CD4-positive, alpha-beta T cell (primary cell): ENCODE data around the gene CGB2. TPM values are rescaled to one million over a fixed set of nuclear protein-coding genes. Genes with fewer than 3 reads are reported as not detected.

Experiments
- ATAC-seq: fragments of 200-7000 bp; cut with Tn5 transposase; one replicate; pipeline ENCODE4 v1.10.0; 2022; ENCODE audit warnings: mild to moderate bottlenecking; ENCODE audit not compliant: poor library complexity
- CTCF ChIA-PET: fragments of 350-600 bp; sonication (Branson Sonifier 250); formaldehyde crosslinking; loops from one replicate; lab custom pipeline; 2021; ENCODE audit warnings: antibody characterized with exemption, inconsistent platforms; lab: Charles Lee
- POLR2A ChIA-PET: fragments of 350-600 bp; sonication (Branson Sonifier 250); formaldehyde crosslinking; loops from one replicate; lab custom pipeline; 2021; ENCODE audit warnings: antibody characterized with exemption, inconsistent platforms; lab: Charles Lee
- DNase-seq, 14 experiments: peaks; one replicate each; pipeline ENCODE4 v3.0.0-alpha.2; 2013 to 2020; ENCODE audit warnings: mixed read lengths in 2 of 14
- H3K27ac ChIP-seq, 2 donors: one replicate each; pipeline versions ENCODE4 v1.5.1 to v1.7.0; 2013; ENCODE audit warnings: low read length in 2 of 2, low read depth in 1 of 2, mild to moderate bottlenecking in 1 of 2
- H3K27me3 ChIP-seq, 2 experiments: 1 replicate in 1 of 2; 2 replicates in 1 of 2; pipeline versions ENCODE4 v1.6.1 to v1.7.0; 2013; ENCODE audit warnings: low read length in 2 of 2, control low read depth in 1 of 2, mild to moderate bottlenecking in 1 of 2, moderate library complexity in 1 of 2; ENCODE audit not compliant: insufficient read depth in 2 of 2, control insufficient read depth in 1 of 2
- H3K36me3 ChIP-seq: one replicate; pipeline ENCODE4 v1.6.1; 2013; ENCODE audit warnings: low read length, control low read depth; ENCODE audit not compliant: insufficient read depth
- H3K4me1 ChIP-seq: one replicate; pipeline ENCODE4 v1.6.1; 2013; ENCODE audit warnings: low read length, control low read depth; ENCODE audit not compliant: insufficient read depth
- H3K4me3 ChIP-seq: one replicate; pipeline ENCODE4 v1.5.1; 2013; ENCODE audit warnings: mild to moderate bottlenecking, low read length, moderate library complexity
- H3K9me3 ChIP-seq, 2 experiments: 1 replicate in 1 of 2; 2 replicates in 1 of 2; pipeline versions ENCODE4 v1.6.1 to v1.7.0; 2013; ENCODE audit warnings: low read length in 2 of 2, mild to moderate bottlenecking in 2 of 2, control low read depth in 1 of 2, moderate library complexity in 1 of 2; ENCODE audit not compliant: control insufficient read depth in 1 of 2, insufficient read depth in 1 of 2
- H3K27ac Mint-ChIP-seq: one replicate; pipeline ENCODE4 v1.8.0; 2020; ENCODE audit warnings: mixed read lengths
- H3K27me3 Mint-ChIP-seq: one replicate; pipeline ENCODE4 v1.8.0; 2021; ENCODE audit warnings: mixed read lengths
- H3K36me3 Mint-ChIP-seq: one replicate; pipeline ENCODE4 v1.8.0; 2021; ENCODE audit warnings: low read depth, mixed read lengths
- H3K4me1 Mint-ChIP-seq: one replicate; pipeline ENCODE4 v1.8.0; 2021; ENCODE audit warnings: low read depth, mixed read lengths
- H3K4me3 Mint-ChIP-seq: one replicate; pipeline ENCODE4 v1.8.0; 2020; ENCODE audit warnings: mild to moderate bottlenecking, mixed read lengths
- H3K9me3 Mint-ChIP-seq: one replicate; pipeline ENCODE4 v1.8.0; 2020; ENCODE audit warnings: mixed read lengths
- CTCF ChIP-seq: fragments of 200-600 bp; IDR thresholded peaks from one replicate; pipeline ENCODE4 v1.8.0; 2022; ENCODE audit warnings: antibody characterized with exemption, mild to moderate bottlenecking
- intact Hi-C, 2 experiments: fragments of 100-400 bp; cut with DNase I in 1 of 2; cut with micrococcal nuclease in 1 of 2; formaldehyde crosslinking; loops; one replicate each; pipeline versions ENCODE4 v1.15.1 to v1.9.0; 2023 to 2025; cut with DNase I, micrococcal nuclease
- total RNA-seq, 174 experiments: library from RNA in 2 of 174; stranded (reverse) in 2 of 174; gene quantifications; one replicate each; pipeline ENCODE4 v1.2.3 and lab custom pipeline; 2021 to 2026

The CGB2 gene
- total RNA-seq, 2 experiments from 2014 or later, result not detected

GRCh38 chr19:49070416-49070815 is 38.7 kb downstream of the CGB2 start:
- intact Hi-C loops, result no loop called here
- no peaks in the 10 kb centered on the region for H3K36me3 ChIP-seq
- Mint-ChIP-seq H3K4me3 (no peak overlapping the region), H3K27ac (no peak overlapping the region), H3K4me1 (peaks cover 11% of the 10 kb centered on the region), H3K9me3 (no peaks in the 10 kb centered on the region), H3K27me3 (peaks cover 85% of the 10 kb centered on the region), H3K36me3 (no peaks in the 10 kb centered on the region)
- DNase-seq (no peak), ATAC-seq (no peak)
- CTCF ChIA-PET, result interaction anchor here (2.4 kb wide), 1 partner anchor 28 kb away, joined by 8 read pairs; no protein-coding TSS in a partner anchor
- H3K9me3 ChIP-seq, result peaks cover 0 to 21% of the 10 kb centered on the region in 2 experiments
- TF ChIP-seq CTCF, result no peak
- peaks cover 45 to 63% of the 10 kb centered on the region in 2 experiments for H3K27me3 ChIP-seq
- POLR2A ChIA-PET, result no interaction called here
- no peak overlapping the region for H3K4me3 ChIP-seq
- H3K27ac ChIP-seq, result no peak overlapping the region
- peaks cover 8% of the 10 kb centered on the region for H3K4me1 ChIP-seq

GRCh38 chr19:49071860-49072547 is 40.3 kb downstream of the CGB2 start:
- H3K9me3 ChIP-seq, result peaks cover 0 to 21% of the 10 kb centered on the region in 2 experiments

More at GRCh38 chr19:49071860-49072547, 40.3 kb downstream of the CGB2 start:
- peaks cover 8% of the 10 kb centered on the region for H3K4me1 ChIP-seq
- no peaks in the 10 kb centered on the region for H3K36me3 ChIP-seq
- peak in 5 of 14 experiments; percentile 8 to 47 (median 18) for DNase-seq
- peaks cover 38 to 55% of the 10 kb centered on the region in 2 experiments for H3K27me3 ChIP-seq
- no peak overlapping the region for H3K27ac Mint-ChIP-seq
- H3K4me3 ChIP-seq, result no peak overlapping the region
- ATAC-seq, result peak; percentile 14
- ChIA-PET POLR2A (interaction anchor here (1.4 kb wide), 1 partner anchor 15 kb away, joined by 4 read pairs; the partner anchor contains the start of gene CGB7), CTCF (no interaction called here)
- intact Hi-C loops, result no loop called here
- no peaks in the 10 kb centered on the region for H3K36me3 Mint-ChIP-seq
- H3K27me3 Mint-ChIP-seq, result peaks cover 80% of the 10 kb centered on the region
- no peaks in the 10 kb centered on the region for H3K9me3 Mint-ChIP-seq
- H3K4me3 Mint-ChIP-seq, result no peak overlapping the region
- no peak overlapping the region for H3K27ac ChIP-seq
- TF ChIP-seq CTCF, result no peak
- peaks cover 11% of the 10 kb centered on the region for H3K4me1 Mint-ChIP-seq
